ENCODE data around the gene FBXL7. TPM values are rescaled to one million over a fixed set of nuclear protein-coding genes. Genes with fewer than 3 reads are reported as not detected.

The FBXL7 gene
- total and polyA plus RNA-seq, 7 experiments from 2014 or later, result not detected

- no peaks in the 10 kb centered on the region for H3K36me3 Mint-ChIP-seq
- H3K27ac Mint-ChIP-seq, result no peak overlapping the region
- no peaks in the 10 kb centered on the region for H3K4me1 Mint-ChIP-seq
- intact Hi-C loops (cut with micrococcal nuclease), result no loop called here
- H3K4me3 Mint-ChIP-seq, result no peak overlapping the region
- peaks cover 0 to 13% (median 4%) of the 10 kb centered on the region in 11 donors for H3K9me3 Mint-ChIP-seq
- Histone ChIP-seq H3K36me3 (ENCODE audit: control insufficient read depth in 2 of 3, insufficient read depth in 3 of 3, low read length in 3 of 3) (no peaks in the 10 kb centered on the region), H3K27me3 (ENCODE audit: control insufficient read depth in 2 of 2, insufficient read depth in 2 of 2, low read length in 2 of 2) (no peaks in the 10 kb centered on the region), H3K27ac (ENCODE audit: low read depth, low read length) (no peak overlapping the region), H3K4me1 (ENCODE audit: control insufficient read depth in 2 of 2, insufficient read depth in 2 of 2, low read length in 2 of 2) (no peaks in the 10 kb centered on the region), H3K4me3 (ENCODE audit: low read length) (no peak overlapping the region), H3K9me3 (ENCODE audit: control insufficient read depth in 2 of 3, low read length in 3 of 3) (no peaks in the 10 kb centered on the region)
- CTCF ChIA-PET, result no interaction called here
- H3K27me3 Mint-ChIP-seq, result no peaks in the 10 kb centered on the region
- ATAC-seq (no peak), DNase-seq (no peak)
- POLR2A ChIA-PET, result no interaction called here
Measured at GRCh38 chr5:15762668-15763067, 262.7 kb downstream of the FBXL7 start.

- H3K27me3 ChIP-seq (ENCODE audit: control insufficient read depth in 2 of 2, insufficient read depth in 2 of 2, low read length in 2 of 2), result no peaks in the 10 kb centered on the region
- H3K27ac ChIP-seq (ENCODE audit: low read depth, low read length), result no peak overlapping the region
- ChIA-PET POLR2A (no interaction called here), CTCF (no interaction called here)
- H3K9me3 ChIP-seq (ENCODE audit: control insufficient read depth in 2 of 3, low read length in 3 of 3), result no peaks in the 10 kb centered on the region
- no peaks in the 10 kb centered on the region for H3K36me3 ChIP-seq (ENCODE audit: control insufficient read depth in 2 of 3, insufficient read depth in 3 of 3, low read length in 3 of 3)
- no peaks in the 10 kb centered on the region for H3K27me3 Mint-ChIP-seq
- H3K9me3 Mint-ChIP-seq, result peaks cover 0 to 13% (median 4%) of the 10 kb centered on the region in 11 donors
- H3K4me1 ChIP-seq (ENCODE audit: control insufficient read depth in 2 of 2, insufficient read depth in 2 of 2, low read length in 2 of 2), result no peaks in the 10 kb centered on the region
- H3K36me3 Mint-ChIP-seq, result no peaks in the 10 kb centered on the region
- H3K4me1 Mint-ChIP-seq, result no peaks in the 10 kb centered on the region
- intact Hi-C loops (cut with micrococcal nuclease), result no loop called here
- ATAC-seq, result no peak
- H3K27ac Mint-ChIP-seq, result no peak overlapping the region
- H3K4me3 ChIP-seq (ENCODE audit: low read length), result no peak overlapping the region
- DNase-seq, result no peak
- H3K4me3 Mint-ChIP-seq, result no peak overlapping the region
Measured at GRCh38 chr5:15763754-15764153, 263.8 kb downstream of the FBXL7 start.

- H3K4me3 ChIP-seq (ENCODE audit: low read length), result no peak overlapping the region
- H3K27me3 ChIP-seq (ENCODE audit: control insufficient read depth in 2 of 2, insufficient read depth in 2 of 2, low read length in 2 of 2), result no peaks in the 10 kb centered on the region
- no peaks in the 10 kb centered on the region for H3K9me3 ChIP-seq (ENCODE audit: control insufficient read depth in 2 of 3, low read length in 3 of 3)
- no peak for DNase-seq
- H3K4me1 ChIP-seq (ENCODE audit: control insufficient read depth in 2 of 2, insufficient read depth in 2 of 2, low read length in 2 of 2), result no peaks in the 10 kb centered on the region
- H3K9me3 Mint-ChIP-seq, result peaks cover 0 to 20% (median 5%) of the 10 kb centered on the region in 11 donors
- no peak overlapping the region for H3K4me3 Mint-ChIP-seq
- no peak overlapping the region for H3K27ac Mint-ChIP-seq
- H3K4me1 Mint-ChIP-seq, result no peaks in the 10 kb centered on the region
- no peaks in the 10 kb centered on the region for H3K36me3 ChIP-seq (ENCODE audit: control insufficient read depth in 2 of 3, insufficient read depth in 3 of 3, low read length in 3 of 3)
- ATAC-seq, result no peak
- intact Hi-C loops (cut with micrococcal nuclease), result no loop called here
- no peak overlapping the region for H3K27ac ChIP-seq (ENCODE audit: low read depth, low read length)
- no peaks in the 10 kb centered on the region for H3K36me3 Mint-ChIP-seq
- H3K27me3 Mint-ChIP-seq, result no peaks in the 10 kb centered on the region
- CTCF ChIA-PET, result no interaction called here
- POLR2A ChIA-PET, result no interaction called here
Measured at GRCh38 chr5:15768936-15769335, 269.0 kb downstream of the FBXL7 start.

- Mint-ChIP-seq H3K9me3 (peaks cover 0 to 20% (median 5%) of the 10 kb centered on the region in 11 donors), H3K27me3 (no peaks in the 10 kb centered on the region), H3K4me3 (no peak overlapping the region), H3K4me1 (no peaks in the 10 kb centered on the region), H3K36me3 (no peaks in the 10 kb centered on the region), H3K27ac (no peak overlapping the region)
- Histone ChIP-seq H3K9me3 (ENCODE audit: control insufficient read depth in 2 of 3, low read length in 3 of 3) (no peaks in the 10 kb centered on the region), H3K4me1 (ENCODE audit: control insufficient read depth in 2 of 2, insufficient read depth in 2 of 2, low read length in 2 of 2) (no peaks in the 10 kb centered on the region), H3K27me3 (ENCODE audit: control insufficient read depth in 2 of 2, insufficient read depth in 2 of 2, low read length in 2 of 2) (no peaks in the 10 kb centered on the region), H3K4me3 (ENCODE audit: low read length) (no peak overlapping the region), H3K27ac (ENCODE audit: low read depth, low read length) (no peak overlapping the region), H3K36me3 (ENCODE audit: control insufficient read depth in 2 of 3, insufficient read depth in 3 of 3, low read length in 3 of 3) (no peaks in the 10 kb centered on the region)
- intact Hi-C loops (cut with micrococcal nuclease), result no loop called here
- no peak for ATAC-seq
- ChIA-PET CTCF (no interaction called here), POLR2A (no interaction called here)
- DNase-seq, result no peak
Measured at GRCh38 chr5:15772131-15772530, 272.2 kb downstream of the FBXL7 start.

- ChIA-PET CTCF (no interaction called here), POLR2A (no interaction called here)
- H3K4me3 ChIP-seq (ENCODE audit: low read length), result no peak overlapping the region
- ATAC-seq, result no peak
- DNase-seq, result no peak
- no peaks in the 10 kb centered on the region for H3K4me1 ChIP-seq (ENCODE audit: control insufficient read depth in 2 of 2, insufficient read depth in 2 of 2, low read length in 2 of 2)
- intact Hi-C loops (cut with micrococcal nuclease), result no loop called here
- H3K27me3 Mint-ChIP-seq, result no peaks in the 10 kb centered on the region
- no peak overlapping the region for H3K4me3 Mint-ChIP-seq
- no peaks in the 10 kb centered on the region for H3K27me3 ChIP-seq (ENCODE audit: control insufficient read depth in 2 of 2, insufficient read depth in 2 of 2, low read length in 2 of 2)
- peaks cover 0 to 25% (median 4%) of the 10 kb centered on the region in 11 donors for H3K9me3 Mint-ChIP-seq
- no peak overlapping the region for H3K27ac ChIP-seq (ENCODE audit: low read depth, low read length)
- H3K9me3 ChIP-seq (ENCODE audit: control insufficient read depth in 2 of 3, low read length in 3 of 3), result no peaks in the 10 kb centered on the region
- H3K36me3 Mint-ChIP-seq, result no peaks in the 10 kb centered on the region
- H3K36me3 ChIP-seq (ENCODE audit: control insufficient read depth in 2 of 3, insufficient read depth in 3 of 3, low read length in 3 of 3), result no peaks in the 10 kb centered on the region
- H3K27ac Mint-ChIP-seq, result no peak overlapping the region
- H3K4me1 Mint-ChIP-seq, result no peaks in the 10 kb centered on the region
Measured at GRCh38 chr5:15774632-15775031, 274.7 kb downstream of the FBXL7 start.

- intact Hi-C loops (cut with micrococcal nuclease), result no loop called here
- POLR2A ChIA-PET, result no interaction called here
- no peak overlapping the region for H3K4me3 Mint-ChIP-seq
Measured at GRCh38 chr5:15776346-15776745, 276.4 kb downstream of the FBXL7 start.

GRCh38 chr5:15783734-15784133 is 283.8 kb downstream of the FBXL7 start:
- H3K27me3 Mint-ChIP-seq, result no peaks in the 10 kb centered on the region
- H3K36me3 ChIP-seq (ENCODE audit: control insufficient read depth in 2 of 3, insufficient read depth in 3 of 3, low read length in 3 of 3), result no peaks in the 10 kb centered on the region
- H3K27ac Mint-ChIP-seq, result no peak overlapping the region
- POLR2A ChIA-PET, result no interaction called here
- H3K9me3 Mint-ChIP-seq, result peaks cover 0 to 22% (median 4%) of the 10 kb centered on the region in 11 donors
- DNase-seq (no peak), ATAC-seq (no peak)
- no peak overlapping the region for H3K4me3 Mint-ChIP-seq
- intact Hi-C loops (cut with micrococcal nuclease), result no loop called here
- H3K27me3 ChIP-seq (ENCODE audit: control insufficient read depth in 2 of 2, insufficient read depth in 2 of 2, low read length in 2 of 2), result no peaks in the 10 kb centered on the region
- no peak overlapping the region for H3K4me3 ChIP-seq (ENCODE audit: low read length)
- CTCF ChIA-PET, result no interaction called here
- no peaks in the 10 kb centered on the region for H3K4me1 Mint-ChIP-seq
- H3K9me3 ChIP-seq (ENCODE audit: control insufficient read depth in 2 of 3, low read length in 3 of 3), result no peaks in the 10 kb centered on the region
- H3K4me1 ChIP-seq (ENCODE audit: control insufficient read depth in 2 of 2, insufficient read depth in 2 of 2, low read length in 2 of 2), result no peaks in the 10 kb centered on the region
- H3K27ac ChIP-seq (ENCODE audit: low read depth, low read length), result no peak overlapping the region
- no peaks in the 10 kb centered on the region for H3K36me3 Mint-ChIP-seq

More at GRCh38 chr5:15776346-15776745, 276.4 kb downstream of the FBXL7 start:
- Histone ChIP-seq H3K27ac (ENCODE audit: low read depth, low read length) (no peak overlapping the region), H3K9me3 (ENCODE audit: control insufficient read depth in 2 of 3, low read length in 3 of 3) (no peaks in the 10 kb centered on the region), H3K36me3 (ENCODE audit: control insufficient read depth in 2 of 3, insufficient read depth in 3 of 3, low read length in 3 of 3) (no peaks in the 10 kb centered on the region), H3K27me3 (ENCODE audit: control insufficient read depth in 2 of 2, insufficient read depth in 2 of 2, low read length in 2 of 2) (no peaks in the 10 kb centered on the region), H3K4me3 (ENCODE audit: low read length) (no peak overlapping the region), H3K4me1 (ENCODE audit: control insufficient read depth in 2 of 2, insufficient read depth in 2 of 2, low read length in 2 of 2) (no peaks in the 10 kb centered on the region)
- Mint-ChIP-seq H3K4me1 (no peaks in the 10 kb centered on the region), H3K36me3 (no peaks in the 10 kb centered on the region), H3K9me3 (peaks cover 0 to 15% (median 6%) of the 10 kb centered on the region in 11 donors), H3K27ac (no peak overlapping the region), H3K27me3 (no peaks in the 10 kb centered on the region)
- DNase-seq (no peak), ATAC-seq (no peak)
- CTCF ChIA-PET, result no interaction called here

Measured in naive thymus-derived CD4-positive, alpha-beta T cell (primary cell).